Inflammatory macrophage treated with lipopolysaccharide for 1 hour (primary cell): ENCODE results near the gene ACVR2B.
A peak's percentile ranks its signal among the peaks of the same experiment; 100 is the strongest.

Experiments
- DNase-seq, 2 donors: peaks; one replicate each; pipeline ENCODE4 v3.0.0-alpha.2; 2020 to 2022

The ACVR2B gene

GRCh38 chr3:38488949-38489348 is 35.3 kb downstream of the ACVR2B start:
- DNase-seq = no peak

DNA sequence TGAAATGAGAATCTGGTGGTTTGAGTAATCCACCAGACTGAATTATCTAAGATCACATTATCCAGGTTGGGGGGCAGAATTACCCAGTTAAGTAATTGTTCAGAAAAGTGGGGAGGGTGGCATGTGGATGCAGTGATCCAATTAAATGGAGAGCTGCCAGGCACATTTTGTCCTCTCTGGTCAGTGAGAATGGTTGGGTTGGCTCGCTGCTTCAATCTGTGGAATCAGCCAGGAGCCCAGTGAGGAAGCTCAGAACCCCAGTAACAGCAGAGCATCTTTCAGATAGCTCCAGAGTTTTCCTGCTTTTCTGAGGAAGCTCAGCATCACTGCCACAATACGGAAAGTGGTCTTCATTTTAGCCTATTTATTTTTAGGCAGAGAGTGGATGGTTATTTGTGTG is 36.1 kb downstream of the ACVR2B start:
- no peak for DNase-seq

GRCh38 chr3:38490281-38491030 is 36.8 kb downstream of the ACVR2B start:
- no peak for DNase-seq

DNA sequence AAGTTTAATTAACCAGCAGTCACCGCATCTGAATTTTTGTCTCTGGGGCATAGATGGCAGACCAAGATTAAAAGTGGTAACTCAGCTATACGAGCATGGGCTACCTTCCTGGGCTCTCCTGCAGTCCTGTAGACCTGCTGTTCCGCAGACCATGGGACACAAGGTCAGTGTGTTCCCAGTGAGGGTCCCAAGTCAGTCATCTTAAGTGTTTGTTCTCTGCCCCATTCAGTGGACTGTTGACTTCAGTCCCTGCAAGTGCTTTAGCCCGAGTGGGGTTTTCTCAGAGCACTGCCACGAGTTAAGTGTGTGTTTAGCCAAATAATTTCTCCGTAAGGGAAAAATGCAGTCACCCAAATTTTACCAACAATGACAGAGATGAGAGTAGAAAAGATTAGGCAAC is 37.5 kb downstream of the ACVR2B start:
- no peak for DNase-seq

- DNase-seq = no peak
These were observed 39.3 kb downstream of the ACVR2B start for GRCh38 chr3:38493031-38493430.

DNA sequence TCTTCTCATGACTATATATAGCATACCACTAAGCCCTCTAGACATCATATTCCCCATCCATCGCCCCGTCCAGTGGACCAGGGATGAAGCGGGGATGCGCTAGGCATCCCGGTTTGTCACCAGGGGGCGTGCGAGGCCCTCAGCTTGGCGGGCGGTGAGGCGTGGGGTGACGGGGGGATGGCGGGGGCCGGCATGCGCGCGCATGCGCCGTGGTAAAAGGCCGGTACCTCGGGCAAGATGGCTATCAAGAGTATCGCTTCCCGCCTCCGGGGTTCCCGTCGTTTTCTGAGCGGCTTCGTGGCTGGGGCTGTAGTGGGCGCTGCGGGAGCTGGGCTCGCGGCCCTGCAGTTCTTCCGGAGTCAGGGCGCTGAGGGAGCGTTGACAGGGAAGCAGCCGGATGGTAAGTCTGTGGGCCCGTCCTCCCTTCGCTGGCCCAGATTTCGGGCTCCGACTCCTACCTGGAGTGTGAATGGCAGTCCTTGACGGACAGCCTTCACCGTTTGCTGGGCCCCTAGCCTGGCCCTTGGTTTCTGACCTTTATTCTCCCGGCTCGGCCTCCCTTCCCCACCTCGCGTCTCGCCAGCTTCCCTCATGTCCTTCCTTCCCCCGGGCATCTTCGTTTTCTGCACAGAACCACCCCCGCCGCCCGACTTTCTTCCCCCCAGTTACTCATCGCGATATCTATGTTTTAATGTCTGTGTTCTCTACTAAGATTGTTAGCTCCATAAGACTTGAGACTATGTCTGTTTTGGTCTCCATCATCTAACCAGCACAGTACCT is 42.6 kb downstream of the ACVR2B start, which contains the start of gene EXOG:
EXOG (plus strand) TSS at position 210 of the 780 bp plus-strand sequence; CDS start at position 238, 28 bp downstream.
- peak; percentile 88 to 95 for DNase-seq

DNA sequence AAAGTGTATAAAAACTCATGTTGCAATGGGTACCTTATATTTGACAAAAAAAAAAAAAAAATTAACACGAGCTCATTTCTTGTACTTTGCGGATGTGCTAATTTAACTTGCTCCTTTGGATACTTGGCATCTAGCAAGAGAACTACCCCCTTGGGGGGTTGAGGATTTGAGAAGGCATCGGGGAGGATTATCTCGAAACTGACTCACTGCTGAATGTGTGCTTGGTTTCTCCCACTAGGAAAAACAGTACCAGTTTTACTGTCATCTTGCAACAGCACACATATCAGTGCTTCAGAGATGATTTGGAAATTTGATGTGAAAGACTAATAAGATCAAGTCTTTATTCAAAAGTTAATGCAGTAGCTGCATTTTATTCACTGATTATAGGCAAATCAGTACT is 43.3 kb downstream of the ACVR2B start:
- DNase-seq = no peak

DNA sequence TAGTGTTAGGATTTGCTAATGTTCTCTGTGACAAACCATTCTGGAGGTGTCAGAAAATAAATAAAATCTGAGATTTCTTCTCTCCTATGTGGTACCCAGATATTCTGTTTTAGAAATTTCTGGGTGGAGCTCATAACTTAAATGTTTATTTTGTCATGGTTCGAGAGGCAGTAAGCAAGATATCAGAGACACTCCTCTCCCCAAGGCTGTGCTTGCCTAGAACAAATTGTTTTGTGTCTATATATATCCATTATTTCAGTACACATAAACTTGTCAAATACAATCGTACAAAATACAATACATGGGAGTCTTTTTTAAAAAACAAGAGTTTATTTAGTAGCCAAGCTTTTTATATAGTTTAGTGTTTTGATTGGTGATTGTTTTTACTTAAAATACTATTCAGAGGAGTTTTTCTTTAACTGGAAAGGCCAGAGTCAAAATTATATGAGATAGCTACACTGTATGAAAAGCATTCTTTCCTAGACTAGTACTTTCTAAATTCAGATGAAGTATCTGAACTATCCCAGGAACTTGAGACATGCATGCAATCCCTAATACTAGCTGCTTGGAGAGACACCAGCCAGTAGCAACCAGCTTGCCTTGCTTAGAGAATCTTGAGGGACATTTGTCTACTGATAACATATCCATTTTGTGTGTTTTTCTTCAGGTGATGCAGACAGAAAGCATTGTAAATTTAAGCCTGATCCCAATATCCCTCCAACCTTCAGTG is 47.2 kb downstream of the ACVR2B start:
- no peak for DNase-seq

DNA sequence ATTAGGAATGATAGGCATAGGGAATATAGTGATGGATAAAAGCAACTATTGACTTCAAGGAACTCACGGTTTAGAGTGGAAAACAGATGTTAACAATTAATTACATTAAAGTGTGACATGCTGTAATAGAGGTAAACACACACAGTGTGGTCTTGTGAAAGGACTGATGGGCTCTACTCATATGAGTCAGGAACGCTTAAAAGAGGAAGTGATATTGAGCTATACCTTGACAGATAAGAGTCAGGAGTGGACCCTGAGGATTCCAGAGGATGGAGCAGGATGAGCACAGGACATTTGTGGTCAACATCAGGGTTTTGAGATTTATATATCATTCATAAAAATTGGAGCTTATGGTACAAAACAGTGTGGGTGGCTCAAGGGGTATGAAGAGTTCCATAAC is 53.4 kb downstream of the ACVR2B start:
- DNase-seq = no peak

GRCh38 chr3:38509732-38510131 is 56.0 kb downstream of the ACVR2B start:
- DNase-seq = no peak

DNA sequence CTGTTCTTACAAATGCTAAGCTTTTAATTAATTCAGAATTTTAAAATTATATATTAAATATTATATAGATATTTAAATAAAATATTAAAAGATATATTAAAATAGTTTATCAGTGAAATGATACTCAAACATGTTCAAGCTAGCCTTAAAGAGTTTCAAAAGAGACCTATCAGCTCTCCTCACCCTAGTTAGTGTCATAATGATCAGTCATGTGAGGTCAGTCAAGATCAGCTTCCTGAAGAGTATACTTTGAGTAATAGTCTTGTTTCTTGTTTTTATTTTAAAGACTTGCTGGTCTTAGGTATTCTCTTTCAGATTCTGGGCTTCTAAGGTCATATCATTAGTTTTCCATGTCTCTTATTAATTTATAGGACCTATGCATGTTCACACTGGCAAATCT is 56.9 kb downstream of the ACVR2B start:
- DNase-seq = peak in 1 of 2 donors; percentile 23

DNA sequence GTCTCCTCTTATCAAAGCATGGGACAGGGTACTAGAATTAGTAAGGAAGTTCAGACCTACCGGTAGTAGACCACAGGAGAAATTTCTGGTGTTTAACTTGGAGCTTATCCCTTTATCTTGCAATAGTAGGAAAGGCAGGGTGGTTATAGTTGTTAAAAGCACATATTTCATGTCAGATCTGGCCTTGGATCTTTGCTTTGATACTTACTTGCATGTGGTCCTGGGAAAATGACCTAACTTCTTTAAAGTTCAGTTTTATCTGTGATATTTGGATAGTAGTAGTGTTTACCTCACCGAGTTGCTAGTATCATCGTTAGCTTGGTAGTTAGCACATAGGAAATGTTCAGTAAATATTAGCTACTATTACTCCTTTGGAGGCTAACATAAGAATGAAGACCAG is 57.9 kb downstream of the ACVR2B start:
- DNase-seq = no peak

DNA sequence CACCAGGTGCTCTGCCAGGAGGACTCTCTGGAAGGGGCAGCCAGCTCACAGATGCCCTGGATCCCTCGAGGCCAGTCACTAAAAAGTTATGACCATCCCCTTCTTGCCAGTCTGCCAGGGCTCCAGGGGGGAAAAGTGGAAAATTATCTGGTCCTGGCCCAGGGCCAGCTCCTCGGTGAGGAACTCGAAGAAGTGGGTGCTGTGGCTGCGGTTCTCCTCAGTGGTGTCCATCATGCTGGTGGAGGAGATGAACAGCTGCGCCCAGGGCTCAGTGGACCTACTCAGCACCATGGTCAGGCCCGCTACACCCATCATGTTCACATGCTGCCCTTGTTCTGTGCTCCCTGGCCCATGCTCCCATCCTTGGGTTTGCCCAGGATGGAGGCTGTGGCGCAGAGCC is 61.7 kb downstream of the ACVR2B start:
- DNase-seq = no peak

GRCh38 chr3:38516669-38517068 is 63.0 kb downstream of the ACVR2B start:
- DNase-seq = no peak

GRCh38 chr3:38519000-38519399 is 65.3 kb downstream of the ACVR2B start:
- no peak for DNase-seq

DNA sequence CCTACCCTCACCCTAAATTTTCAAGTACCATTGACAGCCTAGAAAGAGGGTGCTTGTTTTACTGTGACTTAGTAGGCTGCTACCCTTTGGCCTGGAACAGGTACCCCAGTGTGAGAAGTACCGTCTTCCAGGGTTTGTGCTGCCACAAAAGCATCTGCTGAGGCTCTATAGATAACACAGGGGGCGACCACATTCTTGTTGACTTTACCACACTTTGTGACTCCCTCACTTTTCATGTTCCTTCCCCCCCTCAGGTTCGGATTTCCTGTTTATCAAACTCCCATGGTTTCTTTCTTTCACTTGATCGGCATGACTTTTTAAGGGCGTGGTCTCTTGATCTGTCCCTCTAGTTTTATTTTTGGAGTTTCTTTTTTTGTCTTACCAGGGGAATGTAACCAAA is 66.0 kb downstream of the ACVR2B start:
- no peak for DNase-seq

DNA sequence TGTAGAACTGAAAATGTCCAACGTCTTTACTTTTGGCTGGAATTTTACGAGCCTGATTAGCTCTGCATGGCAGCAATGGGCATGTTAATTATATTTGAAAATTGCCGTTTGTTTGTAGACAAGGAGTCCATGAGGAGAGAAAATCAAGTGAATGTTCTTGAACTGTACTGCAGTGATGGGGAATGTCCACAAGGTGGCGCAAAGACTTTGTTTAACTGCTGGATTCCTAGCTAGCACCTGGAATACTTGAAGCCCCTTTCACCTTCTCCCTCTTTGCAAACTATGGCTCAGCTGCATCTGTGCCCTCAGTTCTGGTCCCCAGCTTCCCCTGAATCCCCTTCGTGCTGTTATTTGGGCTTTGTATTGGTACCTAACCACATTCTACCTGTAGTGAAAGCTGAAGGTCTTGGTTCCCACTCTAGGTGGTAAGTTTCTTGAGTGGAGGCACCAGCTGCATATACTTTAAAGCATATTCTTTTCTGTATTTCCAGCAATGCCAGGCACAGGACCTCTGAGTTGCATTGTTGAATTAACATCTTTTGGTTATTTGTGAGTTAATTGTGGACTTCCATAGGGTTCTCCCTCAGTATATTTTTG is 67.8 kb downstream of the ACVR2B start:
- peak; percentile 28 to 79 for DNase-seq

DNA sequence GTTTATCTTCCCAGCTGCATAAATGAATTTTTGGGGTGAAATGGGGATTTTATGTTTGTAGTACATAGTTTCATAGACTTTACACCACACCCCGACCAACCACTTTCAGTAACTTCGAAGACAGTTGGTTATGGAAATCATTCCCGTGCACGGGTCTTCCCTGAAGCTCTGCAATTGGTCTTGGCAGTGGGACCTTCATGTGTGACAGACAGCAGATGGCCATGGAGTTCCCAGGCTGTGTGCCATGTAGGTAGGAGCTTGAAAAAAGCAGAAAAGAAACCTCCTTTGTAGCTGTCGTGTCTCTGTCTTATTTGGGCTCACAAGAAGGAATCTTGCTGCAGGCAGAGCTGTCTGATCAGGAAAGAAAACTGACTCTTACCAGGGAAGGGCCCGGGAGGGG is 68.3 kb downstream of the ACVR2B start:
- no peak for DNase-seq

DNA sequence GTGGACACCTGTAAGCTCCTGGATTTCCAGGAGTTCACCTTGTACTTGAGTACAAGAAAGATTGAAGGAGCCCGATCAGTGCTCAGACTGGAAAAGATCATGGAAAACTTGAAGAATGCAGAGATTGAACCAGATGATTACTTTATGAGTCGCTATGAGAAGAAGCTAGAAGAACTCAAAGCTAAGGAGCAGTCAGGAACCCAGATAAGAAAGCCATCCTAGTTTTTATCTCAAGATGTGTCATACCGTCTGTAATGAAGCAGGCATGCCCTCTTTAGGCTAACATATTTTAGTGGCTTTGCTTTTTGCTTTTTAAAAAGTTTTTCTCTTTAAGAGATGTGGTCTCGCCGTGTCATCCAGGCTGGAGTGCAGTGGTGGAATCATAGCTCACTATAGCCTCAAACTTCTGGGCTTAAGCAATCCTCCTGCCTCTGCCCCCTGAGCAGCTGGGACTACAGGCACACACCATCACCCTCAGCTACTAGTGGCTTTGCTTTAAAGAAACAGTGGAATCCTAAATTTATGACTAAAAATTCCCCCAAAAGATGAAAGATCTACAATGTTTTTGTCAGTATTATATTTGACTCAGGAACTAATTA is 70.5 kb downstream of the ACVR2B start:
- no peak for DNase-seq

GRCh38 chr3:38526792-38527191 is 73.1 kb downstream of the ACVR2B start:
- no peak for DNase-seq

GRCh38 chr3:38528457-38528856 is 74.8 kb downstream of the ACVR2B start:
- DNase-seq = peak in 1 of 2 donors; percentile 12

- DNase-seq = no peak
These were observed 78.8 kb downstream of the ACVR2B start for GRCh38 chr3:38532529-38532928.
